Hepatocyte (in vitro differentiated cells): ENCODE results near the gene PREX1.

Source experiments
- EZH2 ChIP-seq: fragments of 200-600 bp; sonication (generic); IDR thresholded peaks from 2 replicates; pipeline ENCODE4 v1.6.1; 2016; ENCODE audit warnings: antibody characterized with exemption, mild to moderate bottlenecking, borderline replicate concordance
- EZH2phosphoT487 ChIP-seq: fragments of 200-600 bp; sonication (generic); IDR thresholded peaks from one replicate; pipeline ENCODE4 v1.6.1; 2018; ENCODE audit warnings: antibody characterized with exemption, mild to moderate bottlenecking, low read depth, moderate library complexity; ENCODE audit not compliant: unreplicated experiment, severe bottlenecking
- TF ChIP-seq, protein P1 (sequence below): fragments of 200-600 bp; sonication (generic); IDR thresholded peaks from 2 replicates; pipeline ENCODE4 v1.5.1; 2016; ENCODE audit warnings: antibody characterized with exemption, mild to moderate bottlenecking; ENCODE audit not compliant: poor library complexity

DNA sequence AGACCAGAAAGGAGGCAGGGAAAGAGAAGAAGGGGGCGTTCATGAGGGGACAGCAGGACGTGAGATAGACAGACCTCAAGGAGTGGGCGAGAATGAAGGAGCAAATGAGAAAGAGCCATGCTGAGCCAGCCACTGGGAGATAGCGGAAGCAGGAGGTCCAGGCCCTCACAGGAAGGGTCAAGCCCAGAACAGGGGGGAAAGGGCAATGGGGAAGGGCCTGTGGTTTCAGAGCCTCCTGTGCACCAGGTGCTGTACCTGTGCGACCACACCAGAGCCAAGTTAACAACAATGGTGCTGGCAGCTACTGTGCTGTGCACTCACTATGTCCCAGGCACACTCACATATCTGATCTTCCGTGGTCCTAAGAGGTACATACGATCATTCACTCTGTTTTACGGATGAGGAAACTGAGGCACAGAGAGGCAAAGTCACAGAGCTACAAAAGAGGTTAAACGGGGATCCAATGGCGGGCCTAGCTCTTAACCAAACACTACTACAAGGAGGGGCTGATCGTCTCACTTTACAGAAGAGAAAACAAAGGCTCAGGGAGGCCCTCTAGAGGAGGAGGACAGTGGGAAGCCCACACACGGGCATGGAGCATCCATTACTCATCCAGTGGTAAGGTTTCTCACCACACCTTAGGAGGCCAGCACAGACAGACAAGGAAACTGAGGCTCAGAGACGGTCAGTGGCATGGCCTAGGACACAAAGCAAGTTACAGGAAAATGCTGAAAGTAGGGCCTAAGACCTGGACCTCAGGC, 129.1 kb downstream of the PREX1 start:
- TF ChIP-seq, protein P1, sequence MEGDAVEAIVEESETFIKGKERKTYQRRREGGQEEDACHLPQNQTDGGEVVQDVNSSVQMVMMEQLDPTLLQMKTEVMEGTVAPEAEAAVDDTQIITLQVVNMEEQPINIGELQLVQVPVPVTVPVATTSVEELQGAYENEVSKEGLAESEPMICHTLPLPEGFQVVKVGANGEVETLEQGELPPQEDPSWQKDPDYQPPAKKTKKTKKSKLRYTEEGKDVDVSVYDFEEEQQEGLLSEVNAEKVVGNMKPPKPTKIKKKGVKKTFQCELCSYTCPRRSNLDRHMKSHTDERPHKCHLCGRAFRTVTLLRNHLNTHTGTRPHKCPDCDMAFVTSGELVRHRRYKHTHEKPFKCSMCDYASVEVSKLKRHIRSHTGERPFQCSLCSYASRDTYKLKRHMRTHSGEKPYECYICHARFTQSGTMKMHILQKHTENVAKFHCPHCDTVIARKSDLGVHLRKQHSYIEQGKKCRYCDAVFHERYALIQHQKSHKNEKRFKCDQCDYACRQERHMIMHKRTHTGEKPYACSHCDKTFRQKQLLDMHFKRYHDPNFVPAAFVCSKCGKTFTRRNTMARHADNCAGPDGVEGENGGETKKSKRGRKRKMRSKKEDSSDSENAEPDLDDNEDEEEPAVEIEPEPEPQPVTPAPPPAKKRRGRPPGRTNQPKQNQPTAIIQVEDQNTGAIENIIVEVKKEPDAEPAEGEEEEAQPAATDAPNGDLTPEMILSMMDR, result no peak
- TF ChIP-seq EZH2, result no peak
- no peak for TF ChIP-seq EZH2phosphoT487
